K562 (cell line): Measurements from ENCODE around the gene ZNF181. TPM values are rescaled to one million over a fixed set of nuclear protein-coding genes. Genes with fewer than 3 reads are reported as not detected.

Experiments used
- C11orf30 ChIP-seq: fragments of 450-650 bp; IDR thresholded peaks from 2 replicates; pipeline ENCODE4 v1.6.1; 2016; ENCODE audit warnings: low read depth, mild to moderate bottlenecking
- CTBP1 ChIP-seq: fragments of 450-650 bp; IDR thresholded peaks from 2 replicates; pipeline ENCODE4 v1.6.1; 2016; ENCODE audit warnings: borderline replicate concordance
- GATA2 ChIP-seq: sonication (generic); formaldehyde crosslinking; IDR thresholded peaks from 2 replicates; pipeline ENCODE4 v1.4.0; 2020; ENCODE audit warnings: mild to moderate bottlenecking, missing genetic modification reagents
- GTF2A2 ChIP-seq: IDR thresholded peaks from 2 replicates; pipeline ENCODE4 v1.6.1; 2016; ENCODE audit warnings: mild to moderate bottlenecking, missing genetic modification characterization, missing compliant biosample characterization
- IFI16 ChIP-seq: fragments of 250-450 bp; sonication (Bioruptor Pico); IDR thresholded peaks from 2 replicates; pipeline ENCODE4 v2.1.2; 2022; ENCODE audit warnings: mild to moderate bottlenecking, inconsistent platforms
- NBN ChIP-seq: fragments of 450-650 bp; IDR thresholded peaks from 2 replicates; pipeline ENCODE4 v1.6.1; 2016; ENCODE audit warnings: low read depth, mild to moderate bottlenecking
- NFE2L1 ChIP-seq: fragments of 450-650 bp; IDR thresholded peaks from 2 replicates; pipeline ENCODE4 v1.6.1; 2016; ENCODE audit warnings: missing genetic modification characterization, low read depth, mild to moderate bottlenecking, missing compliant biosample characterization, moderate library complexity, borderline replicate concordance
- NFIC ChIP-seq: fragments of 450-650 bp; IDR thresholded peaks from 2 replicates; pipeline ENCODE4 v1.6.1; 2017; ENCODE audit warnings: mild to moderate bottlenecking, inconsistent platforms
- NR2C1 ChIP-seq, 2 experiments: fragments of 450-650 bp; IDR thresholded peaks; 2 replicates each; pipeline ENCODE4 v1.6.1; 2017; ENCODE audit warnings: mild to moderate bottlenecking in 2 of 2, antibody characterized with exemption in 1 of 2, inconsistent platforms in 1 of 2, missing compliant biosample characterization in 1 of 2, missing genetic modification characterization in 1 of 2
- PHF20 ChIP-seq: fragments of 450-650 bp; IDR thresholded peaks from 2 replicates; pipeline ENCODE4 v1.6.1; 2018; ENCODE audit not compliant: partially characterized antibody
- RBFOX2 ChIP-seq: fragments of 200-400 bp; formaldehyde crosslinking; IDR thresholded peaks from 2 replicates; pipeline ENCODE4 v1.6.1; 2017; ENCODE audit warnings: low read depth, mild to moderate bottlenecking, low read length, moderate library complexity
- TEAD1 ChIP-seq, 2 experiments: fragments of 450-650 bp in 1 of 2; sonication (generic) in 1 of 2; formaldehyde crosslinking; IDR thresholded peaks; 2 replicates each; pipeline versions ENCODE4 v1.4.0 to v1.8.0; 2020 to 2022; ENCODE audit warnings: mild to moderate bottlenecking in 2 of 2, missing genetic modification reagents in 1 of 2
- ZNF224 ChIP-seq: sonication (generic); formaldehyde crosslinking; IDR thresholded peaks from 2 replicates; pipeline ENCODE4 v1.8.0; 2022; ENCODE audit warnings: mild to moderate bottlenecking, missing genetic modification reagents
- ZNF23 ChIP-seq: fragments of 250-450 bp; sonication (Bioruptor Pico); IDR thresholded peaks from 2 replicates; pipeline ENCODE4 v1.4.0; 2020; ENCODE audit warnings: mild to moderate bottlenecking
- ZNF584 ChIP-seq: fragments of 200-800 bp; sonication (Bioruptor generic); IDR thresholded peaks from 2 replicates; pipeline ENCODE4 v1.6.1; 2016; ENCODE audit warnings: low read depth, mild to moderate bottlenecking, missing genetic modification characterization, missing compliant biosample characterization
- ZNF639 ChIP-seq, 2 experiments: fragments of 200-800 bp in 1 of 2; sonication (Bioruptor generic) in 1 of 2; sonication (generic) in 1 of 2; formaldehyde crosslinking in 1 of 2; IDR thresholded peaks in 1 of 2; conservative IDR thresholded peaks in 1 of 2; 2 replicates each; pipeline versions ENCODE4 v1.5.0 to v1.6.1; 2016 to 2020; ENCODE audit warnings: missing compliant biosample characterization in 1 of 2, missing genetic modification characterization in 1 of 2, missing genetic modification reagents in 1 of 2
- ZNF644 ChIP-seq: fragments of 200-800 bp; sonication (Bioruptor generic); IDR thresholded peaks from 2 replicates; pipeline ENCODE4 v1.6.1; 2016; ENCODE audit warnings: low read depth, missing genetic modification characterization, missing compliant biosample characterization
- polyA plus RNA-seq, 8 experiments: library from polyadenylated mRNA; depleted of rRNA in 4 of 8; stranded (reverse) in 5 of 8; unstranded in 3 of 8; fragments of >200 nt; fragmentation: Nextera tagmentation in 2 of 8; fragmentation: Illumina TruSeq in 1 of 8; extraction: Ambion mirVana in 2 of 8; extraction: Trizol in 1 of 8; gene quantifications; 2 replicates each; pipeline versions ENCODE4 v1.2.1 to v1.2.3, GENCODE V29; 2011 to 2014; ENCODE audit warnings: inconsistent platforms in 1 of 8, missing spikeins in 1 of 8
- total RNA-seq, 7 experiments: library from RNA; depleted of rRNA in 6 of 7; stranded (reverse); fragments of >200 nt in 6 of 7; fragmentation: Illumina TruSeq in 2 of 7; extraction: Trizol in 2 of 7; gene quantifications; 2 replicates each; pipeline versions ENCODE4 v1.2.1 to v1.2.3, GENCODE V29; 2011 to 2021; ENCODE audit warnings: low replicate concordance in 1 of 7
- TF ChIP-seq, protein P1 (sequence below): fragments of 250-450 bp; sonication (Bioruptor Pico); IDR thresholded peaks from 2 replicates; pipeline ENCODE4 v1.4.0; 2020; ENCODE audit warnings: mild to moderate bottlenecking, moderate library complexity
- TF ChIP-seq, protein P2 (sequence below): fragments of 450-650 bp; IDR thresholded peaks from 2 replicates; pipeline ENCODE4 v1.6.1; 2014; ENCODE audit warnings: low read depth, mild to moderate bottlenecking, moderate library complexity, borderline replicate concordance

ZNF181 gene
- total and polyA plus RNA-seq, 9 of the 15 experiments (the other 6 are each of a cell fraction or from before 2014, with no cell fraction given), result 4.3 to 20.3 (median 12.1) TPM

GRCh38 chr19:34733746-34734536 lies at the start of gene ZNF181 (continued):
- TF ChIP-seq, protein P1, sequence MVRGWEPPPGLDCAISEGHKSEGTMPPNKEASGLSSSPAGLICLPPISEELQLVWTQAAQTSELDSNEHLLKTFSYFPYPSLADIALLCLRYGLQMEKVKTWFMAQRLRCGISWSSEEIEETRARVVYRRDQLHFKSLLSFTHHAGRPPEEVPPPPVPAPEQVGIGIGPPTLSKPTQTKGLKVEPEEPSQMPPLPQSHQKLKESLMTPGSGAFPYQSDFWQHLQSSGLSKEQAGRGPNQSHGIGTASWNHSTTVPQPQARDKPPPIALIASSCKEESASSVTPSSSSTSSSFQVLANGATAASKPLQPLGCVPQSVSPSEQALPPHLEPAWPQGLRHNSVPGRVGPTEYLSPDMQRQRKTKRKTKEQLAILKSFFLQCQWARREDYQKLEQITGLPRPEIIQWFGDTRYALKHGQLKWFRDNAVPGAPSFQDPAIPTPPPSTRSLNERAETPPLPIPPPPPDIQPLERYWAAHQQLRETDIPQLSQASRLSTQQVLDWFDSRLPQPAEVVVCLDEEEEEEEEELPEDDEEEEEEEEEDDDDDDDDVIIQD, result 0 out of 2 replicates have a peak, but pooled peaks have one; percentile 30
- TF ChIP-seq GTF2A2 (tag) (no peak), ZNF644 (tag) (peak; percentile 89; the same call in 1 of the 2 replicates), NR2C1 (IDR thresholded peaks at IDR 0.05) (peak; percentile 77), NR2C1 (tag; IDR thresholded peaks at IDR 0.05) (peak; percentile 86), IFI16 (CRISPR knock-in tag) (no peak), ZNF584 (CRISPR knock-in tag) (peak; percentile 87), NBN (no peak; the same call in 1 of the 2 replicates), RBFOX2 (peak; percentile 99), NFE2L1 (tag) (no peak), C11orf30 (peak; percentile 98), NFIC (peak; percentile 58), ZNF224 (CRISPR knock-in tag) (0 out of 2 replicates have a peak, but pooled peaks have one; percentile 6), ZNF23 (CRISPR knock-in tag) (no peak), PHF20 (peak; percentile 98), GATA2 (CRISPR knock-in tag) (no peak), ZNF639 (CRISPR knock-in tag; conservative IDR thresholded peaks at IDR 0.05 in 1 of 2, IDR thresholded peaks at IDR 0.05 in 1 of 2) (peak in 1 of 2 experiments; percentile 95; a peak in 2 of 4 replicates), CTBP1 (peak; percentile 77; the same call in 1 of the 2 replicates), TEAD1 (CRISPR knock-in tag; IDR thresholded peaks at IDR 0.05) (peak; percentile 86 to 98)
- TF ChIP-seq, protein P2, sequence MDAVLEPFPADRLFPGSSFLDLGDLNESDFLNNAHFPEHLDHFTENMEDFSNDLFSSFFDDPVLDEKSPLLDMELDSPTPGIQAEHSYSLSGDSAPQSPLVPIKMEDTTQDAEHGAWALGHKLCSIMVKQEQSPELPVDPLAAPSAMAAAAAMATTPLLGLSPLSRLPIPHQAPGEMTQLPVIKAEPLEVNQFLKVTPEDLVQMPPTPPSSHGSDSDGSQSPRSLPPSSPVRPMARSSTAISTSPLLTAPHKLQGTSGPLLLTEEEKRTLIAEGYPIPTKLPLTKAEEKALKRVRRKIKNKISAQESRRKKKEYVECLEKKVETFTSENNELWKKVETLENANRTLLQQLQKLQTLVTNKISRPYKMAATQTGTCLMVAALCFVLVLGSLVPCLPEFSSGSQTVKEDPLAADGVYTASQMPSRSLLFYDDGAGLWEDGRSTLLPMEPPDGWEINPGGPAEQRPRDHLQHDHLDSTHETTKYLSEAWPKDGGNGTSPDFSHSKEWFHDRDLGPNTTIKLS, result peak; percentile 88
